Neural cell (in vitro differentiated cells): ENCODE data around the gene S100G. TPM values are rescaled to one million over a fixed set of nuclear protein-coding genes. Genes with fewer than 3 reads are reported as not detected.

Experiments
- H2AFZ ChIP-seq: fragments of 200-600, 300-800 bp; sonication (generic), shearing (Covaris generic); 2 replicates; pipeline ENCODE4 v1.6.0; 2014; ENCODE audit warnings: low read depth, mild to moderate bottlenecking, antibody characterized with exemption, low read length, moderate library complexity
- H3F3A ChIP-seq: fragments of 200-600 bp; shearing (Covaris generic); 2 replicates; pipeline ENCODE4 v1.6.1; 2016; ENCODE audit warnings: mild to moderate bottlenecking, moderate library complexity, mixed read lengths, antibody characterized with exemption, low read length; ENCODE audit not compliant: insufficient read depth, poor library complexity, severe bottlenecking
- H3K27ac ChIP-seq: fragments of 200-600, 300-800 bp; sonication (generic), shearing (Covaris generic); 2 replicates; pipeline ENCODE4 v1.5.1; 2014; ENCODE audit warnings: mild to moderate bottlenecking, low read length, moderate library complexity
- H3K27me3 ChIP-seq: fragments of 300-800, 200-600 bp; sonication (generic), shearing (Covaris generic); 2 replicates; pipeline ENCODE4 v1.6.0; 2014; ENCODE audit warnings: mild to moderate bottlenecking, low read depth, low read length, moderate library complexity; ENCODE audit not compliant: insufficient read depth
- H3K36me3 ChIP-seq: fragments of 300-800, 200-600 bp; sonication (generic), shearing (Covaris generic); 2 replicates; pipeline ENCODE4 v1.5.1; 2014; ENCODE audit warnings: mild to moderate bottlenecking, antibody characterized with exemption, low read length, moderate library complexity; ENCODE audit not compliant: insufficient read depth
- H3K4me2 ChIP-seq: fragments of 300-800, 200-600 bp; sonication (generic), shearing (Covaris generic); 2 replicates; pipeline ENCODE4 v1.6.0; 2014; ENCODE audit warnings: mild to moderate bottlenecking, low read length
- H3K4me3 ChIP-seq: fragments of 300-800, 200-600 bp; sonication (generic), shearing (Covaris generic); 2 replicates; pipeline ENCODE4 v1.5.1; 2014; ENCODE audit warnings: mild to moderate bottlenecking, low read length, moderate library complexity
- H3K79me2 ChIP-seq: fragments of 200-600 bp; shearing (Covaris generic); replicated peaks from 2 replicates; pipeline ENCODE4 v1.6.0; 2014; ENCODE audit warnings: mild to moderate bottlenecking, low read length, moderate library complexity; ENCODE audit not compliant: insufficient read depth
- H3K9ac ChIP-seq: fragments of 300-800, 200-600 bp; sonication (generic), shearing (Covaris generic); 2 replicates; pipeline ENCODE4 v1.6.1; 2016; ENCODE audit warnings: mild to moderate bottlenecking, low read length, mixed read lengths
- H3K9me2 ChIP-seq: fragments of 200-600 bp; shearing (Covaris generic); 2 replicates; pipeline ENCODE4 v1.6.1; 2016; ENCODE audit warnings: mild to moderate bottlenecking, low read length, mixed read lengths; ENCODE audit not compliant: insufficient read depth
- H3K9me3 ChIP-seq: fragments of 200-600, 300-800 bp; sonication (generic), shearing (Covaris generic); 2 replicates; pipeline ENCODE4 v1.6.1; 2016; ENCODE audit warnings: mild to moderate bottlenecking, mixed run types, low read length, moderate library complexity, mixed read lengths
- H4K20me1 ChIP-seq: fragments of 200-600 bp; shearing (Covaris generic); 2 replicates; pipeline ENCODE4 v1.6.1; 2016; ENCODE audit warnings: mild to moderate bottlenecking, mixed run types; ENCODE audit not compliant: insufficient read depth
- EP300 ChIP-seq: fragments of 450-650 bp; conservative IDR thresholded peaks from 2 replicates; pipeline ENCODE4 v1.6.1; 2014; ENCODE audit warnings: antibody characterized with exemption, mild to moderate bottlenecking, moderate library complexity; ENCODE audit not compliant: poor library complexity, severe bottlenecking
- EZH2 ChIP-seq: fragments of 200-600, 300-800 bp; shearing (Covaris generic), sonication (generic); IDR thresholded peaks from 2 replicates; pipeline ENCODE4 v1.6.1; 2014; ENCODE audit warnings: antibody characterized with exemption, low read length, borderline replicate concordance, mild to moderate bottlenecking; ENCODE audit not compliant: insufficient read depth, poor library complexity, severe bottlenecking
- MXI1 ChIP-seq: fragments of 450-650 bp; conservative IDR thresholded peaks from 2 replicates; pipeline ENCODE4 v1.6.1; 2014; ENCODE audit warnings: antibody characterized with exemption, mild to moderate bottlenecking; ENCODE audit not compliant: poor library complexity, severe bottlenecking
- POLR2AphosphoS5 ChIP-seq: IDR thresholded peaks from 2 replicates; pipeline ENCODE4 v1.6.1; 2012
- RAD21 ChIP-seq: fragments of 450-650 bp; conservative IDR thresholded peaks from 2 replicates; pipeline ENCODE4 v1.6.1; 2014; ENCODE audit warnings: antibody characterized with exemption, mild to moderate bottlenecking, moderate library complexity
- SMC3 ChIP-seq: fragments of 450-650 bp; conservative IDR thresholded peaks from 2 replicates; pipeline ENCODE4 v1.6.1; 2014; ENCODE audit warnings: antibody characterized with exemption, mild to moderate bottlenecking, moderate library complexity; ENCODE audit not compliant: poor library complexity
- TAF1 ChIP-seq: IDR thresholded peaks from 2 replicates; pipeline ENCODE4 v1.6.1; 2012; ENCODE audit warnings: low read depth
- polyA plus RNA-seq: library from polyadenylated mRNA; depleted of rRNA; stranded (reverse); fragments of >200 nt; gene quantifications from 2 replicates; pipeline ENCODE4 v1.2.3, GENCODE V29; 2014
- TF ChIP-seq, protein P1 (sequence below): IDR thresholded peaks from 2 replicates; pipeline ENCODE4 v1.6.1; 2012; ENCODE audit warnings: borderline replicate concordance
- TF ChIP-seq, protein P2 (sequence below): fragments of 450-650 bp; IDR thresholded peaks from 2 replicates; pipeline ENCODE4 v1.5.1; 2014; ENCODE audit warnings: antibody characterized with exemption, mild to moderate bottlenecking, moderate library complexity; ENCODE audit not compliant: poor library complexity, severe bottlenecking

Gene S100G
- polyA plus RNA-seq, 1 donor from 2014 or later, result not detected

DNA sequence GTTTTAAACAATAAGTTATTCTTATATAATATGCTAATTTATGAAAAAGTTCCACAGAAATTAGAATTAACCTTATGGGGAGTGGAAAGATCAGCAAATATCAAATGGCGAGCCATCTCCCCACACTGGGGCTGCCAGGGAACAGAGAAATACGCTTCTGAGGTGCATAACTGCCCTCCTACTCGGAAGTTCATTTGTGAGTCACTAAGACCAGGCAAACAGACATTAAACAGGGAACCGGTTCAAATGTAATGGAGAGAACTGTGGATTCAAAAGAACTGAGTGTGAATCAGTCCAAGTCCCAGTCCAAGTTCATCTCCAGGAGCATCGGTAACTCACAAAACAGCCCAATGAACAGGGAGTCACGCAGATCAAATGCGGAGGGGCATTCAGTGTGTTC, 11.4 kb upstream of the S100G start:
- H3K36me3 ChIP-seq, result no peaks in the 10 kb centered on the region
- H3K9me3 ChIP-seq, result no peaks in the 10 kb centered on the region
- H3K79me2 ChIP-seq, result no peaks in the 10 kb centered on the region
- TF ChIP-seq, protein P1, sequence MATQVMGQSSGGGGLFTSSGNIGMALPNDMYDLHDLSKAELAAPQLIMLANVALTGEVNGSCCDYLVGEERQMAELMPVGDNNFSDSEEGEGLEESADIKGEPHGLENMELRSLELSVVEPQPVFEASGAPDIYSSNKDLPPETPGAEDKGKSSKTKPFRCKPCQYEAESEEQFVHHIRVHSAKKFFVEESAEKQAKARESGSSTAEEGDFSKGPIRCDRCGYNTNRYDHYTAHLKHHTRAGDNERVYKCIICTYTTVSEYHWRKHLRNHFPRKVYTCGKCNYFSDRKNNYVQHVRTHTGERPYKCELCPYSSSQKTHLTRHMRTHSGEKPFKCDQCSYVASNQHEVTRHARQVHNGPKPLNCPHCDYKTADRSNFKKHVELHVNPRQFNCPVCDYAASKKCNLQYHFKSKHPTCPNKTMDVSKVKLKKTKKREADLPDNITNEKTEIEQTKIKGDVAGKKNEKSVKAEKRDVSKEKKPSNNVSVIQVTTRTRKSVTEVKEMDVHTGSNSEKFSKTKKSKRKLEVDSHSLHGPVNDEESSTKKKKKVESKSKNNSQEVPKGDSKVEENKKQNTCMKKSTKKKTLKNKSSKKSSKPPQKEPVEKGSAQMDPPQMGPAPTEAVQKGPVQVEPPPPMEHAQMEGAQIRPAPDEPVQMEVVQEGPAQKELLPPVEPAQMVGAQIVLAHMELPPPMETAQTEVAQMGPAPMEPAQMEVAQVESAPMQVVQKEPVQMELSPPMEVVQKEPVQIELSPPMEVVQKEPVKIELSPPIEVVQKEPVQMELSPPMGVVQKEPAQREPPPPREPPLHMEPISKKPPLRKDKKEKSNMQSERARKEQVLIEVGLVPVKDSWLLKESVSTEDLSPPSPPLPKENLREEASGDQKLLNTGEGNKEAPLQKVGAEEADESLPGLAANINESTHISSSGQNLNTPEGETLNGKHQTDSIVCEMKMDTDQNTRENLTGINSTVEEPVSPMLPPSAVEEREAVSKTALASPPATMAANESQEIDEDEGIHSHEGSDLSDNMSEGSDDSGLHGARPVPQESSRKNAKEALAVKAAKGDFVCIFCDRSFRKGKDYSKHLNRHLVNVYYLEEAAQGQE, result no peak
- no peak for TF ChIP-seq TAF1
- no peak for TF ChIP-seq EZH2
- TF ChIP-seq RAD21, result no peak
- TF ChIP-seq, protein P2, sequence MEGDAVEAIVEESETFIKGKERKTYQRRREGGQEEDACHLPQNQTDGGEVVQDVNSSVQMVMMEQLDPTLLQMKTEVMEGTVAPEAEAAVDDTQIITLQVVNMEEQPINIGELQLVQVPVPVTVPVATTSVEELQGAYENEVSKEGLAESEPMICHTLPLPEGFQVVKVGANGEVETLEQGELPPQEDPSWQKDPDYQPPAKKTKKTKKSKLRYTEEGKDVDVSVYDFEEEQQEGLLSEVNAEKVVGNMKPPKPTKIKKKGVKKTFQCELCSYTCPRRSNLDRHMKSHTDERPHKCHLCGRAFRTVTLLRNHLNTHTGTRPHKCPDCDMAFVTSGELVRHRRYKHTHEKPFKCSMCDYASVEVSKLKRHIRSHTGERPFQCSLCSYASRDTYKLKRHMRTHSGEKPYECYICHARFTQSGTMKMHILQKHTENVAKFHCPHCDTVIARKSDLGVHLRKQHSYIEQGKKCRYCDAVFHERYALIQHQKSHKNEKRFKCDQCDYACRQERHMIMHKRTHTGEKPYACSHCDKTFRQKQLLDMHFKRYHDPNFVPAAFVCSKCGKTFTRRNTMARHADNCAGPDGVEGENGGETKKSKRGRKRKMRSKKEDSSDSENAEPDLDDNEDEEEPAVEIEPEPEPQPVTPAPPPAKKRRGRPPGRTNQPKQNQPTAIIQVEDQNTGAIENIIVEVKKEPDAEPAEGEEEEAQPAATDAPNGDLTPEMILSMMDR, result no peak
- no peak for TF ChIP-seq SMC3
- no peak for TF ChIP-seq MXI1
- TF ChIP-seq POLR2AphosphoS5, result no peak
- no peak for TF ChIP-seq EP300
- H3F3A ChIP-seq, result no peaks in the 10 kb centered on the region
- H3K27me3 ChIP-seq, result no peaks in the 10 kb centered on the region
- no peak overlapping the region for H3K27ac ChIP-seq
- no peak overlapping the region for H3K4me2 ChIP-seq
- no peak overlapping the region for H3K9ac ChIP-seq
- no peak overlapping the region for H2AFZ ChIP-seq
- no peaks in the 10 kb centered on the region for H4K20me1 ChIP-seq
- H3K4me3 ChIP-seq, result no peak overlapping the region
- H3K9me2 ChIP-seq, result no peaks in the 10 kb centered on the region

DNA sequence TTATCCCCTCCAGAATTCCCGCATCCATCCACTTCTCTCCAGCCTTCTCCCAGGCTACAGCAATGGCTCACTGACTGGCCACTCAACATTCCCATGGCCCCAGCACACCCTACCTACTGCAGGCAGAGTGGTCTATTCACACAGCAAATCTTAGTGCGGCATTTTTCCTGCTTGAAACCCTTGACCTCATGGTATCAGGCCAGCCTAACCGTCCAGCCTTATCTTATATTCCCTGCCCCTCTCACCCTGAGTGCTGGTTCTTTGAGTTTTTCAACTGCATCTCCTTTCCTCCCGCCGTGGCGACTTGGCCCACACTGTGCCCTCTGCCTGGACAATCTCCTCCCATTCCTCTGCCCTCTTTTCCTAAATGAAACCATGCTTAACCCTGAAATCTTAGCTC, 10.0 kb upstream of the S100G start:
- TF ChIP-seq, protein P1, result no peak
- TF ChIP-seq, protein P2, result no peak
- H3K4me3 ChIP-seq, result no peak overlapping the region
- H3F3A ChIP-seq, result no peaks in the 10 kb centered on the region
- no peak overlapping the region for H3K4me2 ChIP-seq
- no peaks in the 10 kb centered on the region for H3K36me3 ChIP-seq
- no peak overlapping the region for H3K27ac ChIP-seq
- H2AFZ ChIP-seq, result no peak overlapping the region
- no peaks in the 10 kb centered on the region for H4K20me1 ChIP-seq
- no peaks in the 10 kb centered on the region for H3K9me3 ChIP-seq
- no peaks in the 10 kb centered on the region for H3K27me3 ChIP-seq
- H3K79me2 ChIP-seq, result no peaks in the 10 kb centered on the region
- no peaks in the 10 kb centered on the region for H3K9me2 ChIP-seq
- no peak overlapping the region for H3K9ac ChIP-seq
